NCI-H1105 treated with DMSO at 0.1 percent for 48 hours (cell line): ENCODE measurements around the gene HDDC2.

ENCODE experiments used
- DNase-seq: peaks from one replicate; lab custom pipeline; 2025; lab: John Stamatoyannopoulos, UW

Gene HDDC2

GRCh38 chr6:125269328-125269985 is 32.3 kb downstream of the HDDC2 start:
- DNase-seq, result no peak

GRCh38 chr6:125268765-125269164 is 33.0 kb downstream of the HDDC2 start:
- no peak for DNase-seq

- DNase-seq, result no peak
These were observed 33.8 kb downstream of the HDDC2 start for GRCh38 chr6:125267806-125268523.

- no peak for DNase-seq
These were observed 37.3 kb downstream of the HDDC2 start for GRCh38 chr6:125264476-125264875.

- DNase-seq, result no peak
These were observed 39.5 kb downstream of the HDDC2 start for GRCh38 chr6:125262016-125263013.

GRCh38 chr6:125259354-125259736 is 42.4 kb downstream of the HDDC2 start:
- no peak for DNase-seq

GRCh38 chr6:125258651-125259353 is 43.0 kb downstream of the HDDC2 start:
- DNase-seq, result no peak

- no peak for DNase-seq
These were observed 44.4 kb downstream of the HDDC2 start for GRCh38 chr6:125257351-125257750.

GRCh38 chr6:125255201-125255600 is 46.6 kb downstream of the HDDC2 start:
- DNase-seq, result no peak

- no peak for DNase-seq
These were observed 47.4 kb downstream of the HDDC2 start for GRCh38 chr6:125254321-125254720.

GRCh38 chr6:125253881-125254280 is 47.9 kb downstream of the HDDC2 start:
- DNase-seq, result no peak

- no peak for DNase-seq
These were observed 48.9 kb downstream of the HDDC2 start for GRCh38 chr6:125252891-125253290.

- no peak for DNase-seq
These were observed 50.1 kb downstream of the HDDC2 start for GRCh38 chr6:125251516-125252220.

- DNase-seq, result no peak
These were observed 51.3 kb downstream of the HDDC2 start for GRCh38 chr6:125250511-125250910.

- no peak for DNase-seq
These were observed 53.6 kb downstream of the HDDC2 start for GRCh38 chr6:125248136-125248535.

- no peak for DNase-seq
These were observed 55.2 kb downstream of the HDDC2 start for GRCh38 chr6:125246566-125246965.

GRCh38 chr6:125245523-125246264 is 56.1 kb downstream of the HDDC2 start:
- DNase-seq, result no peak

- no peak for DNase-seq
These were observed 56.7 kb downstream of the HDDC2 start for GRCh38 chr6:125245109-125245508.

GRCh38 chr6:125237764-125238163 is 64.0 kb downstream of the HDDC2 start:
- no peak for DNase-seq

- DNase-seq, result no peak
These were observed 65.0 kb downstream of the HDDC2 start for GRCh38 chr6:125236536-125237327.
